HEK293T (cell line): ENCODE data around the gene SYNE1.

ENCODE experiments used
- CTCF ChIA-PET: fragments of 350-600 bp; formaldehyde crosslinking; extraction: SDS; loops from one replicate; lab custom pipeline; 2021; ENCODE audit warnings: antibody characterized with exemption, inconsistent platforms; lab: Yijun Ruan, JAX
- POLR2A ChIA-PET: fragments of 350-600 bp; formaldehyde crosslinking; extraction: SDS; loops from one replicate; lab custom pipeline; 2020; ENCODE audit warnings: antibody characterized with exemption, inconsistent platforms; lab: Yijun Ruan, JAX
- DNase-seq: peaks from one replicate; pipeline ENCODE4 v3.0.0; 2012; ENCODE audit warnings: mixed read lengths; ENCODE audit errors: extremely low spot score
- ARNT ChIP-seq: fragments of 450-650 bp; IDR thresholded peaks from 2 replicates; pipeline ENCODE4 v1.6.1; 2017; ENCODE audit warnings: mild to moderate bottlenecking
- BHLHE40 ChIP-seq: fragments of 450-650 bp; IDR thresholded peaks from 2 replicates; pipeline ENCODE4 v1.6.1; 2016; ENCODE audit warnings: mild to moderate bottlenecking, moderate library complexity, borderline replicate concordance
- CTBP1 ChIP-seq: fragments of 450-650 bp; IDR thresholded peaks from 2 replicates; pipeline ENCODE4 v1.6.1; 2016; ENCODE audit warnings: borderline replicate concordance
- ELF4 ChIP-seq: fragments of 450-650 bp; IDR thresholded peaks from 2 replicates; pipeline ENCODE4 v1.6.1; 2017; ENCODE audit warnings: antibody characterized with exemption
- FOXA1 ChIP-seq: fragments of 450-650 bp; IDR thresholded peaks from 2 replicates; pipeline ENCODE4 v1.6.1; 2016; ENCODE audit warnings: mild to moderate bottlenecking
- FOXK2 ChIP-seq: fragments of 450-650 bp; IDR thresholded peaks from 2 replicates; pipeline ENCODE4 v1.6.1; 2016; ENCODE audit warnings: mild to moderate bottlenecking
- FOXM1 ChIP-seq: fragments of 450-650 bp; IDR thresholded peaks from 2 replicates; pipeline ENCODE4 v1.6.1; 2017; ENCODE audit warnings: mild to moderate bottlenecking, borderline replicate concordance
- HDGF ChIP-seq: fragments of 450-650 bp; IDR thresholded peaks from 2 replicates; pipeline ENCODE4 v1.6.1; 2017; ENCODE audit warnings: antibody characterized with exemption, borderline replicate concordance
- L3MBTL2 ChIP-seq: fragments of 450-650 bp; conservative IDR thresholded peaks from 2 replicates; pipeline ENCODE4 v1.6.1; 2016; ENCODE audit warnings: mild to moderate bottlenecking
- LEF1 ChIP-seq: fragments of 450-650 bp; IDR thresholded peaks from 2 replicates; pipeline ENCODE4 v1.6.1; 2017; ENCODE audit warnings: mild to moderate bottlenecking, borderline replicate concordance
- NFRKB ChIP-seq: fragments of 450-650 bp; IDR thresholded peaks from 2 replicates; pipeline ENCODE4 v1.6.1; 2016; ENCODE audit warnings: mild to moderate bottlenecking, moderate library complexity
- SP1 ChIP-seq: fragments of 450-650 bp; IDR thresholded peaks from 2 replicates; pipeline ENCODE4 v1.6.1; 2017
- SUZ12 ChIP-seq: fragments of 450-650 bp; IDR thresholded peaks from 2 replicates; pipeline ENCODE4 v1.6.1; 2016; ENCODE audit warnings: mild to moderate bottlenecking
- TARDBP ChIP-seq: fragments of 450-650 bp; IDR thresholded peaks from 2 replicates; pipeline ENCODE4 v1.6.1; 2016
- ZNF384 ChIP-seq: fragments of 450-650 bp; IDR thresholded peaks from 2 replicates; pipeline ENCODE4 v1.6.1; 2016
- TF ChIP-seq, protein P1 (sequence below): fragments of 450-650 bp; IDR thresholded peaks from 2 replicates; pipeline ENCODE4 v1.6.1; 2016

Gene SYNE1

DNA sequence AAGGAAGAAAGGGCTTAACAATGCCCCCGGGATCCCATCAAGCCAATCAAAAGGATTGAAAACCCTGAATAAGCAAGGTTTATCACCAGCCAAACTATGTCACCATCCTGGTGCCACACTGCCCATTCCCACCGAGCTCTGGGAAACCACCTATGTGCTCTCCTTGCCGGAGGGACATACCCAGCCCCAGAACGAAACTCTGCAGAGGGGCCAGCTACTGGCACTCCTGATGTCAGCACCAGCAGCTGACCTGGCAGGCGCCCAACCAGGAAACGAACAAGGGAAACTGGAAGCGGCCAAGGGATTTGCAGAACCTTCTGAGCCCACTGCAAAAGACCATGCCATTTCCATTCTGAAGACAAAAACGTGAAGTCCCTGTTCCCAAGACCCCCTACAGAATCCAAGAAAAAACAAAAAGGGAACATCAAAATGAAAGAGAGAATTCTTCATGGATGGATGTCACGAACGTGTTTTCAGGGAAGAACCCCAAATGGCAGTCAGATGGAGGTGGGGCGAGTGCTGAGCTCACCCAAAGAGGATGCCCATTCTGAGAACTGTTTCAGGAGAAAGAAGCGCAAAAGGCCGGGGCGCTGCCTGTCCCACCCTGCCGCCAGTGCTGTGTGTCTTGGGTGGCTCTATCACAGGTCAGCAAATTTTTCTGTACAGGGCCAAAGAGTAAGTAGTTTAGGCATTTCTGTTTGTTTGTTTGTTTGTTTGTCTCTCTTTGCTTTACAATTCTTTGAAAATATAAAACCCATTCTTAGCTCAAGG is 524.5 kb downstream of the SYNE1 start:
- POLR2A ChIA-PET: no interaction called here
- CTCF ChIA-PET: interaction anchor here (0.7 kb wide), 1 partner anchor 12 kb away, joined by 3 read pairs; no protein-coding TSS in a partner anchor
- TF ChIP-seq ELF4 (no peak), HDGF (no peak), FOXK2 (no peak), NFRKB (no peak), SUZ12 (no peak), TARDBP (no peak), FOXA1 (no peak), ZNF384 (no peak), L3MBTL2 (no peak), SP1 (no peak), FOXM1 (no peak), ARNT (no peak), CTBP1 (no peak)
- DNase-seq: no peak

DNA sequence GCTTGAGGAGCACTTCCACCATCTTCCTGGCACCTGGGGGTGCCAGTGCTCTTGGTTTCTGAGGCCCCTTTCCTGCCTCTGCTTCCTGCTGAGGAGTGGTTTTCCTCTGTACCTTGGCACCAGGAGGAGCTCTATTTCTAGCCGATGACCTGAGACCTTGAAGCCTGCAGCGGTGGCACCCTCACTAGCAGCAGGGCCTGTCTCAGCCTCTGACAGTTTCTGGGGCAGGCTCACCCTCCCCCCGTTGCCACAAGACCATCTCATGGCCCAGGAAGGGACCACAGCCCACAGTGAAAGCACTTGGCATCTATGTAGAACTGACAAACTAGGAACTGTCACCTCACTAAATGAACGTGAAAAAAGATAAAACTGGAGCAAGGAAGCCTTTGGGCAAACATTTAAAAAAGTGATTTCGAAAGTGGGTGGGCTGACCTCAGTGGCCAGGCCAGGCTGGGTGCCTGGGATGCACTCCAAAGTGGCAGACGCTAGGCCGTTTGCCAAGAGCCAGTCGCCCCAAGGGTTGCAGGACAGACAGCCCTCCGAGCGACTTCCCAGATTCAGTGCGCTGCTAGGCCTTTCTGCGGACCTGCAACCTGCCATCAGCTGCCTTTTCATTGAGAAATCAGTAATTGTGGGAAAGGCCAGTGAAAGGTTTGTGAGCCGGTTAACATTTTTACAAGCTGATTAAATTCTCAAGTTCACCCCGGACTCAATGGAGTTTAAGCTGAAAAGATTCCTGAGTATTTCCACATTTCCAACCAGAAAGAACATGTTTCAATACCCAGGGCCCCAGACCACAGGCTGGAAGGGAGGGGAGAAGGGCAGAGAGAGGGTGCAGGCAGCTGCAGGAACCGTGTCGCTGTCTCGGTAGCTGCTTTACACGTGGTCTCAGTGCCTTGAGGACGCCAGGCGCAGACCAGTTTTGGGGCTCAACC is 526.0 kb downstream of the SYNE1 start:
- ChIA-PET POLR2A (no interaction called here), CTCF (interaction anchor here (1.9 kb wide), 1 partner anchor 13 kb away, joined by 6 read pairs; no protein-coding TSS in a partner anchor)
- TF ChIP-seq ELF4: no peak
- TF ChIP-seq TARDBP: no peak
- no peak for TF ChIP-seq NFRKB
- no peak for TF ChIP-seq BHLHE40
- TF ChIP-seq LEF1: no peak
- TF ChIP-seq SUZ12: no peak
- no peak for TF ChIP-seq CTBP1
- no peak for TF ChIP-seq L3MBTL2
- TF ChIP-seq FOXK2: no peak
- no peak for TF ChIP-seq SP1
- TF ChIP-seq FOXA1: no peak
- TF ChIP-seq, protein P1, sequence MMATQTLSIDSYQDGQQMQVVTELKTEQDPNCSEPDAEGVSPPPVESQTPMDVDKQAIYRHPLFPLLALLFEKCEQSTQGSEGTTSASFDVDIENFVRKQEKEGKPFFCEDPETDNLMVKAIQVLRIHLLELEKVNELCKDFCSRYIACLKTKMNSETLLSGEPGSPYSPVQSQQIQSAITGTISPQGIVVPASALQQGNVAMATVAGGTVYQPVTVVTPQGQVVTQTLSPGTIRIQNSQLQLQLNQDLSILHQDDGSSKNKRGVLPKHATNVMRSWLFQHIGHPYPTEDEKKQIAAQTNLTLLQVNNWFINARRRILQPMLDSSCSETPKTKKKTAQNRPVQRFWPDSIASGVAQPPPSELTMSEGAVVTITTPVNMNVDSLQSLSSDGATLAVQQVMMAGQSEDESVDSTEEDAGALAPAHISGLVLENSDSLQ: no peak
- TF ChIP-seq ZNF384: no peak
- TF ChIP-seq ARNT: no peak
- TF ChIP-seq HDGF: no peak
- no peak for TF ChIP-seq FOXM1
- DNase-seq: no peak

DNA sequence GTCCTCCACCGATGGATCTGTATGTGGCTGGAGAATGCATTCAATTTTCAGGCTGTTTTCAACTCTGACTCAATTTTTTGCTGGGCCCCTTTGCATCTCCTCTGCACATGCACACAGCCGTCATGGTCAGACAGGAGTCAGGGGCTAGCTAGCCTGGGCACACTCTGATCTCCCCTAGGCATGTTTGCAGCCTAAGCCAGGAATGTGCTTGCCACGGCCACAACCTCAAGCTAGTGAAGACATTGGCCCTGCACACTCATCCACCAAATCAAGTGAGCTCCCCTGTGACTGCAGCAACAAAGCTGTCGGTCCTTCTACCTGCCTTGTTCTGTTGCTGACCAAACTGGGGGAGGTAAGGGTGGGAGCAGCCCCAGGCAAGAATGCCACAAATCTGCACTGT is 529.2 kb downstream of the SYNE1 start:
- ChIA-PET POLR2A (no interaction called here), CTCF (interaction anchor here (0.7 kb wide), 1 partner anchor 17 kb away, joined by 3 read pairs; no protein-coding TSS in a partner anchor)
- DNase-seq: no peak
- TF ChIP-seq TARDBP (no peak), SUZ12 (no peak), BHLHE40 (no peak), FOXM1 (no peak), NFRKB (no peak), ZNF384 (no peak), FOXK2 (no peak), ELF4 (no peak), ARNT (no peak)

DNA sequence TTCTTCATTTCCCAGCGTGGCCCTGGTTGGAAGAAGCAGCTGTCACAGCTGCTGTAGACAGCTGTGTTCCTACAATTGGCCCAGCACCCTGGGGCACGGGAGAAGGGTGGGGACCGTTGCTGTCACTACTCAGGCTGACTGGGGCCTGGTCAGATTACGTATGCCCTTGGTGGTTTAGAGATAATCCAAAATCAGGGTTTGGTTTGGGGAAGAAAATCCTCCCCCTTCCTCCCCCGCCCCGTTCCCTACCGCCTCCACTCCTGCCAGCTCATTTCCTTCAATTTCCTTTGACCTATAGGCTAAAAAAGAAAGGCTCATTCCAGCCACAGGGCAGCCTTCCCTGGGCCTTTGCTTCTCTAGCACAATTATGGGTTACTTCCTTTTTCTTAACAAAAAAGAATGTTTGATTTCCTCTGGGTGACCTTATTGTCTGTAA is 537.0 kb downstream of the SYNE1 start:
- TF ChIP-seq FOXM1: no peak
- no peak for TF ChIP-seq FOXA1
- no peak for TF ChIP-seq FOXK2
- no peak for TF ChIP-seq ARNT
- no peak for TF ChIP-seq LEF1
- TF ChIP-seq ZNF384: no peak
- TF ChIP-seq SUZ12: no peak
- no peak for TF ChIP-seq TARDBP
- no peak for TF ChIP-seq CTBP1
- TF ChIP-seq, protein P1: no peak
- TF ChIP-seq ELF4: no peak
- no peak for TF ChIP-seq SP1
- no peak for TF ChIP-seq HDGF
- no peak for TF ChIP-seq NFRKB
- no peak for TF ChIP-seq BHLHE40
- TF ChIP-seq L3MBTL2: no peak
- ChIA-PET POLR2A (no interaction called here), CTCF (no interaction called here)
- no peak for DNase-seq

DNA sequence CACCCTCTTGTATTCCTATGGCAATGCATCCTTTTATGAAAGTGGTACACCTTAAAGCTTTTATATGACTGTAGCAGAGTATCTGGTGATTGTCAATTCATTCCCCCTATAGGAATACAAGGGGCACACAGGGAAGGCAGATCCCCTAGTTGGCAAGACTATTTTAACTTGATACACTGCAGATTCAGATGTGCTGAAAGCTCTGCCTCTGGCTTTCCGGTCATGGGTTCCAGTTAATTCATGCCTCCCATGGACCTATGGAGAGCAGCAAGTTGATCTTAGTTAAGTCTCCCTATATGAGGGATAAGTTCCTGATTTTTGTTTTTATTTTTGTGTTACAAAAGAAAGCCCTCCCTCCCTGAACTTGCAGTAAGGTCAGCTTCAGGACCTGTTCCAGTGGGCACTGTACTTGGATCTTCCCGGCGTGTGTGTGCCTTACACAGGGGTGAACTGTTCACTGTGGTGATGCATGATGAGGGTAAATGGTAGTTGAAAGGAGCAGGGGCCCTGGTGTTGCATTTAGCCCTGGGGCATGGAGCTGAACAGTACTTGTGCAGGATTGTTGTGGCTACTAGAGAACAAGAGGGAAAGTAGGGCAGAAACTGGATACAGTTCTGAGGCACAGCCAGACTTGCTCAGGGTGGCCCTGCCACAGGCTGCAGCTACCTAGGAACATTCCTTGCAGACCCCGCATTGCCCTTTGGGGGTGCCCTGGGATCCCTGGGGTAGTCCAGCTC is 537.5 kb downstream of the SYNE1 start:
- TF ChIP-seq L3MBTL2 (no peak), FOXK2 (no peak), ELF4 (no peak), NFRKB (no peak), ARNT (no peak), ZNF384 (no peak), HDGF (no peak), TARDBP (no peak), SP1 (no peak), LEF1 (no peak), FOXM1 (no peak), SUZ12 (no peak), CTBP1 (no peak), FOXA1 (no peak), BHLHE40 (no peak)
- TF ChIP-seq, protein P1: no peak
- DNase-seq: no peak
- CTCF ChIA-PET: no interaction called here
- POLR2A ChIA-PET: no interaction called here
